H1 (cell line): ENCODE results near the gene POLR1D. TPM values are rescaled to one million over a fixed set of nuclear protein-coding genes. Genes with fewer than 3 reads are reported as not detected.

ENCODE experiments used
- CTBP2 ChIP-seq: IDR thresholded peaks from 2 replicates; pipeline ENCODE4 v1.7.0; 2011; ENCODE audit warnings: borderline replicate concordance, mild to moderate bottlenecking, moderate library complexity, mixed read lengths, low read length; ENCODE audit not compliant: insufficient read depth, insufficient read length
- SP4 ChIP-seq: IDR thresholded peaks from 2 replicates; pipeline ENCODE4 v1.6.1; 2012; ENCODE audit warnings: low read length, inconsistent platforms
- polyA plus RNA-seq, 7 experiments: library from polyadenylated mRNA; depleted of rRNA in 3 of 7; stranded (reverse) in 5 of 7; unstranded in 2 of 7; fragments of >200 nt in 5 of 7; fragments of 200-250 nt in 2 of 7; gene quantifications; 1 replicate in 5 of 7; 2 replicates in 1 of 7; 4 replicates in 1 of 7; pipeline versions ENCODE4 v1.2.1 to v1.2.3, GENCODE V29; 2011 to 2013; ENCODE audit warnings: missing spikeins in 2 of 7, mixed read lengths in 2 of 7
- total RNA-seq: library from RNA; stranded (reverse); fragmentation: NEBNext Ultra II Directional; extraction: Animal tissue kit (Norgen Biotek cat#: 25700); gene quantifications from 2 replicates; pipeline ENCODE4 v1.2.1, GENCODE V29; 2021

The POLR1D gene
- total and polyA plus RNA-seq, 2 of the 8 experiments (the other 6 are each of a cell fraction or from before 2014, with no cell fraction given), result 226 to 232 TPM

- TF ChIP-seq SP4 (no peak), CTBP2 (no peak)
Observed at GRCh38 chr13:27631665-27632064, 10.0 kb downstream of the POLR1D start (continued).
